B cell (primary cell): ENCODE measurements around the gene TJP3. TPM values are rescaled to one million over a fixed set of nuclear protein-coding genes. Genes with fewer than 3 reads are reported as not detected.

Experiments used
- ATAC-seq: fragments of 200-7000 bp; cut with Tn5 transposase; one replicate; pipeline ENCODE4 v1.10.0; 2021; ENCODE audit warnings: low read depth, mild to moderate bottlenecking, moderate number of reproducible peaks, moderate library complexity
- CTCF ChIA-PET: fragments of 350-600 bp; sonication (Branson Sonifier 250); formaldehyde crosslinking; loops from one replicate; lab custom pipeline; 2021; ENCODE audit warnings: antibody characterized with exemption, inconsistent platforms; lab: Charles Lee
- POLR2A ChIA-PET: fragments of 350-600 bp; sonication (Branson Sonifier 250); formaldehyde crosslinking; loops from one replicate; lab custom pipeline; 2021; ENCODE audit warnings: antibody characterized with exemption; lab: Charles Lee
- DNase-seq: peaks from one replicate; pipeline ENCODE4 v3.0.0; 2013
- H2AFZ ChIP-seq: 2 replicates; pipeline ENCODE4 v1.6.1; 2012; ENCODE audit warnings: mild to moderate bottlenecking, low read depth, low read length; ENCODE audit not compliant: insufficient read depth, poor library complexity, severe bottlenecking
- H3K27ac ChIP-seq, 2 donors: 1 replicate in 1 of 2; 2 replicates in 1 of 2; pipeline ENCODE4 v1.5.1; 2012 to 2013; ENCODE audit warnings: low read length in 2 of 2, mild to moderate bottlenecking in 2 of 2, moderate library complexity in 1 of 2
- H3K27me3 ChIP-seq, 4 experiments: fragments of 200-600 bp in 1 of 4; sonication (generic) in 1 of 4; replicated peaks in 1 of 4; 1 replicate in 2 of 4; 2 replicates in 2 of 4; pipeline versions ENCODE4 v1.6.1 to v1.7.0; 2013 to 2016; ENCODE audit warnings: low read length in 3 of 4, mild to moderate bottlenecking in 2 of 4, mixed read lengths in 1 of 4, moderate library complexity in 1 of 4; ENCODE audit not compliant: insufficient read depth in 4 of 4, control insufficient read depth in 3 of 4; ENCODE audit errors: control extremely low read depth in 1 of 4
- H3K36me3 ChIP-seq, 2 experiments: replicated peaks in 1 of 2; 1 replicate in 1 of 2; 2 replicates in 1 of 2; pipeline versions ENCODE4 v1.6.1 to v1.7.1; 2013; ENCODE audit warnings: low read length in 1 of 2; ENCODE audit not compliant: insufficient read depth in 2 of 2, control insufficient read depth in 1 of 2; ENCODE audit errors: control extremely low read depth in 1 of 2, extremely low read depth in 1 of 2
- H3K4me1 ChIP-seq, 2 donors: fragments of 200-600 bp in 1 of 2; sonication (generic) in 1 of 2; 1 replicate in 1 of 2; 2 replicates in 1 of 2; pipeline versions ENCODE4 v1.5.1 to v1.6.1; 2013 to 2017; ENCODE audit warnings: low read length in 2 of 2; ENCODE audit not compliant: control insufficient read depth in 2 of 2, insufficient read depth in 2 of 2
- H3K4me2 ChIP-seq: replicated peaks from 2 replicates; pipeline ENCODE3; 2012; ENCODE audit warnings: mild to moderate bottlenecking, low read depth, low read length; ENCODE audit not compliant: poor library complexity, severe bottlenecking
- H3K4me3 ChIP-seq, 5 experiments: fragments of 200-600 bp in 1 of 5; sonication (generic) in 1 of 5; 1 replicate in 3 of 5; 2 replicates in 2 of 5; pipeline versions ENCODE4 v1.5.1 to v1.7.0; 2011 to 2016; ENCODE audit warnings: low read length in 4 of 5, mild to moderate bottlenecking in 4 of 5, low read depth in 2 of 5, control low read depth in 1 of 5, moderate library complexity in 1 of 5; ENCODE audit not compliant: insufficient read depth in 1 of 5; ENCODE audit errors: control extremely low read depth in 1 of 5, extremely low read depth in 1 of 5
- H3K79me2 ChIP-seq: fragments of 200-600 bp; sonication (generic); one replicate; pipeline ENCODE4 v1.6.0; 2016; ENCODE audit warnings: low read length; ENCODE audit not compliant: control insufficient read depth, insufficient read depth
- H3K9ac ChIP-seq: fragments of 200-600 bp; sonication (generic); 2 replicates; pipeline ENCODE4 v1.6.1; 2017; ENCODE audit warnings: mild to moderate bottlenecking, low read length, moderate library complexity
- H3K9me3 ChIP-seq, 3 donors: one replicate each; pipeline versions ENCODE4 v1.6.1 to v1.7.1; 2013; ENCODE audit warnings: low read length in 2 of 3; ENCODE audit not compliant: control insufficient read depth in 2 of 3, insufficient read depth in 1 of 3; ENCODE audit errors: control extremely low read depth in 1 of 3
- H4K20me1 ChIP-seq: 2 replicates; pipeline ENCODE4 v1.6.0; 2012; ENCODE audit warnings: mild to moderate bottlenecking, low read length; ENCODE audit not compliant: insufficient read depth, control insufficient read depth, poor library complexity, severe bottlenecking
- H3K27ac Mint-ChIP-seq: one replicate; pipeline ENCODE4 v1.8.0; 2021; ENCODE audit warnings: mixed read lengths
- H3K27me3 Mint-ChIP-seq: one replicate; pipeline ENCODE4 v1.8.0; 2021; ENCODE audit warnings: mixed read lengths
- H3K4me1 Mint-ChIP-seq: one replicate; pipeline ENCODE4 v1.8.0; 2021; ENCODE audit warnings: mixed read lengths
- H3K4me3 Mint-ChIP-seq: one replicate; pipeline ENCODE4 v1.8.0; 2021; ENCODE audit warnings: mixed read lengths
- H3K9me3 Mint-ChIP-seq: one replicate; pipeline ENCODE4 v1.8.0; 2022; ENCODE audit warnings: mixed read lengths; ENCODE audit not compliant: insufficient read depth
- EZH2 ChIP-seq: IDR thresholded peaks from 2 replicates; pipeline ENCODE4 v1.6.1; 2012; ENCODE audit warnings: borderline replicate concordance, low read depth, mild to moderate bottlenecking, moderate library complexity, low read length; ENCODE audit not compliant: insufficient read depth, poor library complexity, severe bottlenecking
- WGBS: methylation state at CpG from one replicate; pipeline ENCODE4 v1.1.5; 2013; ENCODE audit warnings: missing lambda C conversion rate; ENCODE audit not compliant: insufficient coverage; 5-methylcytosine and 5-hydroxymethylcytosine counted together
- intact Hi-C: fragments of 100-400 bp; cut with micrococcal nuclease; formaldehyde crosslinking; loops from one replicate; pipeline ENCODE4 v1.10.0; 2022
- polyA plus RNA-seq: library from polyadenylated mRNA; depleted of rRNA; stranded (reverse); fragments of >200 nt; gene quantifications from 2 replicates; pipeline ENCODE4 v1.2.3, GENCODE V29; 2012
- total RNA-seq, 2 donors: library from RNA; stranded (reverse); fragments of 120-200 nt in 1 of 2; gene quantifications; 1 replicate in 1 of 2; 2 replicates in 1 of 2; pipeline versions ENCODE4 v1.2.3 to v1.2.4, GENCODE V29; 2013 to 2022
- TF ChIP-seq, protein P1 (sequence below): fragments of 200-600 bp; IDR thresholded peaks from one replicate; pipeline ENCODE4 v1.8.0; 2022; ENCODE audit warnings: antibody characterized with exemption, mild to moderate bottlenecking

The TJP3 gene
- total and polyA plus RNA-seq, 2 donors (not counting 1 experiment from before 2014, with no cell fraction given): 2.1 to 2.9 TPM

GRCh38 chr19:3721887-3722442, 13.8 kb downstream of the TJP3 start:
- peak overlapping the region; percentile 81 for H3K4me2 ChIP-seq
- H3K4me1 ChIP-seq: peaks cover 16 to 20% of the 10 kb centered on the region in 2 donors
- H3K36me3 ChIP-seq: no peaks in the 10 kb centered on the region
- Mint-ChIP-seq H3K27me3 (peaks cover 21% of the 10 kb centered on the region), H3K4me1 (peaks cover 11% of the 10 kb centered on the region), H3K4me3 (peak overlapping the region; percentile 63), H3K9me3 (no peaks in the 10 kb centered on the region), H3K27ac (peak overlapping the region; percentile 50)
- intact Hi-C loops: loop anchor here (1.0 kb wide), 1 partner anchor 39 kb away; the partner anchor contains the start of gene APBA3
- H2AFZ ChIP-seq: peak overlapping the region; percentile 54
- CTCF ChIA-PET: no interaction called here
- H3K4me3 ChIP-seq: peak overlapping the region in 4 of 5 experiments; percentile 34 to 53 (median 48)
- no peak overlapping the region for H3K27ac ChIP-seq
- H3K79me2 ChIP-seq: no peaks in the 10 kb centered on the region
- POLR2A ChIA-PET: interaction anchor here (0.5 to 1.2 kb wide), 3 partner anchors 133 to 521 kb away, joined by 4 to 5 read pairs (median 4); no protein-coding TSS in a partner anchor
- DNase-seq (no peak), ATAC-seq (no peak)
- TF ChIP-seq, protein P1, sequence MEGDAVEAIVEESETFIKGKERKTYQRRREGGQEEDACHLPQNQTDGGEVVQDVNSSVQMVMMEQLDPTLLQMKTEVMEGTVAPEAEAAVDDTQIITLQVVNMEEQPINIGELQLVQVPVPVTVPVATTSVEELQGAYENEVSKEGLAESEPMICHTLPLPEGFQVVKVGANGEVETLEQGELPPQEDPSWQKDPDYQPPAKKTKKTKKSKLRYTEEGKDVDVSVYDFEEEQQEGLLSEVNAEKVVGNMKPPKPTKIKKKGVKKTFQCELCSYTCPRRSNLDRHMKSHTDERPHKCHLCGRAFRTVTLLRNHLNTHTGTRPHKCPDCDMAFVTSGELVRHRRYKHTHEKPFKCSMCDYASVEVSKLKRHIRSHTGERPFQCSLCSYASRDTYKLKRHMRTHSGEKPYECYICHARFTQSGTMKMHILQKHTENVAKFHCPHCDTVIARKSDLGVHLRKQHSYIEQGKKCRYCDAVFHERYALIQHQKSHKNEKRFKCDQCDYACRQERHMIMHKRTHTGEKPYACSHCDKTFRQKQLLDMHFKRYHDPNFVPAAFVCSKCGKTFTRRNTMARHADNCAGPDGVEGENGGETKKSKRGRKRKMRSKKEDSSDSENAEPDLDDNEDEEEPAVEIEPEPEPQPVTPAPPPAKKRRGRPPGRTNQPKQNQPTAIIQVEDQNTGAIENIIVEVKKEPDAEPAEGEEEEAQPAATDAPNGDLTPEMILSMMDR: no peak
- no peak for TF ChIP-seq EZH2
- H4K20me1 ChIP-seq: no peaks in the 10 kb centered on the region
- WGBS: 8% methylated on average over 16 of the region's 26 CpGs
- peaks cover 0 to 42% (median 21%) of the 10 kb centered on the region in 4 experiments for H3K27me3 ChIP-seq
- peaks cover 0 to 12% (median 0%) of the 10 kb centered on the region in 3 donors for H3K9me3 ChIP-seq
- H3K9ac ChIP-seq: peak overlapping the region; percentile 49

DNA sequence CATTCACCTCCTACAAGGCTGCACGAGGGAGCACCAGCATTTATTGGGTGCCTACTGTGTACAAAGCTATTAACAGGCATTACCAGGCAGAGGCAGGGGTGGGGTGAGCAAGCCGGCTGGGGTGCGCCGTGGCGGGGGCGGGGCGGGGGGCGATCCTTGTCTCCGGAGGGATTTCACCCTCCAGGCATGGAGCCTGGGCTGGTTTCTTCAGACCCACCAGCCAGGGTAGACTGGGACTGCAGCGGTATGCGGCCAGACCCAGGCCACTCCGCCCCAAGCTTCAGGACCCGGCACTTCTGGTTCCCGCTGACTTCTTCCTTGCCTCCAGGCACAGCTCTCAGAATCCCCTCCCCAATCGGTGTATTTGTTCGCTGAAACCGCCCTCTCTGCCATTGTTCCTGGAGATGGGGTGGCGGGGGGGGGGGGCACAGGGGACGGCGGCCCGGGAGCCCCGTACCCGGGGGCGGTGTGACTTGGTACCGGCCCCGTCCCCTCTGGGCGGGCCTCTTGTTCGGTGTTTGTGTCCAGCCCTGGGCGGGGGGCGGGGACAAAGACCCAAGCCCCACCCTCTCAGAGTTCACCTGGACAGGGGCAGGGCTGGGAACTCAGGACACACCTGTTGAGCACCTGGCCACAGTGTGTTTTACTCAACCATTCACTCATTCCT, 14.4 kb downstream of the TJP3 start:
- Mint-ChIP-seq H3K9me3 (no peaks in the 10 kb centered on the region), H3K4me1 (peaks cover 11% of the 10 kb centered on the region), H3K4me3 (peak overlapping the region; percentile 63), H3K27ac (peak overlapping the region; percentile 50), H3K27me3 (peaks cover 21% of the 10 kb centered on the region)
- H3K9me3 ChIP-seq: peaks cover 0 to 12% (median 0%) of the 10 kb centered on the region in 3 donors
- H4K20me1 ChIP-seq: no peaks in the 10 kb centered on the region
- H3K4me3 ChIP-seq: peak overlapping the region in 1 of 5 experiments; percentile 53
- ChIA-PET CTCF (no interaction called here), POLR2A (interaction anchor here (0.5 to 0.6 kb wide), 2 partner anchors 133 to 520 kb away, joined by 4 read pairs; no protein-coding TSS in a partner anchor)
- no peaks in the 10 kb centered on the region for H3K36me3 ChIP-seq
- 9% methylated on average over 15 of the region's 30 CpGs for WGBS
- DNase-seq (no peak), ATAC-seq (no peak)
- peaks cover 16 to 20% of the 10 kb centered on the region in 2 donors for H3K4me1 ChIP-seq
- no peaks in the 10 kb centered on the region for H3K79me2 ChIP-seq
- peaks cover 0 to 42% (median 21%) of the 10 kb centered on the region in 4 experiments for H3K27me3 ChIP-seq
- TF ChIP-seq EZH2: no peak
- TF ChIP-seq, protein P1: no peak
- H3K4me2 ChIP-seq: peak overlapping the region; percentile 81
- intact Hi-C loops: no loop called here
- H3K9ac ChIP-seq: no peak overlapping the region
- no peak overlapping the region for H2AFZ ChIP-seq
- no peak overlapping the region for H3K27ac ChIP-seq
